ENCODE results near the gene LAGE3.

The LAGE3 gene

GRCh38 chrX:154481195-154481594 is 2.1 kb upstream of the LAGE3 start:
- H3K27ac Mint-ChIP-seq = no peak overlapping the region
- no peaks in the 10 kb centered on the region for H3K9me3 Mint-ChIP-seq
- no peak for DNase-seq
- no peaks in the 10 kb centered on the region for H3K27me3 Mint-ChIP-seq
- peaks cover 4 to 11% of the 10 kb centered on the region in 2 donors for H3K4me1 Mint-ChIP-seq (ENCODE audit: low read depth in 2 of 2)
- no peak overlapping the region for H3K4me3 Mint-ChIP-seq
- peaks cover 25% of the 10 kb centered on the region for H3K36me3 Mint-ChIP-seq (ENCODE audit: insufficient read depth)
- ATAC-seq (replicated peaks) = no peak

- Mint-ChIP-seq H3K4me1 (ENCODE audit: low read depth in 2 of 2) (peaks cover 4 to 10% of the 10 kb centered on the region in 2 donors), H3K4me3 (peak overlapping the region; percentile 75 to 82), H3K36me3 (ENCODE audit: insufficient read depth) (peaks cover 31% of the 10 kb centered on the region), H3K9me3 (no peaks in the 10 kb centered on the region), H3K27me3 (no peaks in the 10 kb centered on the region), H3K27ac (peak overlapping the region; percentile 86 to 95)
- ATAC-seq (replicated peaks) (no peak), DNase-seq (no peak)
Measured at GRCh38 chrX:154477891-154478477, 1.1 kb downstream of the LAGE3 start.

- no peak for ATAC-seq (replicated peaks)
- Mint-ChIP-seq H3K27me3 (no peaks in the 10 kb centered on the region), H3K4me1 (ENCODE audit: low read depth in 2 of 2) (peaks cover 4 to 10% of the 10 kb centered on the region in 2 donors), H3K27ac (no peak overlapping the region), H3K36me3 (ENCODE audit: insufficient read depth) (peaks cover 31% of the 10 kb centered on the region), H3K4me3 (no peak overlapping the region), H3K9me3 (no peaks in the 10 kb centered on the region)
- DNase-seq = no peak
Measured at GRCh38 chrX:154476821-154477220, 2.3 kb downstream of the LAGE3 start.

GRCh38 chrX:154473683-154474082 is 5.4 kb downstream of the LAGE3 start:
- H3K4me3 Mint-ChIP-seq = no peak overlapping the region
- H3K27ac Mint-ChIP-seq = peak overlapping the region in 1 of 2 donors; percentile 49
- no peak for ATAC-seq (replicated peaks)
- DNase-seq = no peak
- peaks cover 22% of the 10 kb centered on the region for H3K36me3 Mint-ChIP-seq (ENCODE audit: insufficient read depth)
- H3K9me3 Mint-ChIP-seq = no peaks in the 10 kb centered on the region
- no peaks in the 10 kb centered on the region for H3K27me3 Mint-ChIP-seq
- peaks cover 0 to 6% of the 10 kb centered on the region in 2 donors for H3K4me1 Mint-ChIP-seq (ENCODE audit: low read depth in 2 of 2)

GRCh38 chrX:154472685-154473632 is 6.1 kb downstream of the LAGE3 start:
- Mint-ChIP-seq H3K9me3 (no peaks in the 10 kb centered on the region), H3K4me3 (peak overlapping the region in 1 of 2 donors; percentile 44), H3K36me3 (ENCODE audit: insufficient read depth) (peaks cover 26% of the 10 kb centered on the region), H3K27ac (no peak overlapping the region), H3K4me1 (ENCODE audit: low read depth in 2 of 2) (peaks cover 0 to 3% of the 10 kb centered on the region in 2 donors), H3K27me3 (no peaks in the 10 kb centered on the region)
- ATAC-seq (replicated peaks) (no peak), DNase-seq (no peak)

- ATAC-seq (replicated peaks) = no peak
- Mint-ChIP-seq H3K4me1 (ENCODE audit: low read depth in 2 of 2) (peaks cover 0 to 3% of the 10 kb centered on the region in 2 donors), H3K36me3 (ENCODE audit: insufficient read depth) (peaks cover 27% of the 10 kb centered on the region), H3K27ac (no peak overlapping the region), H3K4me3 (no peak overlapping the region), H3K27me3 (no peaks in the 10 kb centered on the region), H3K9me3 (no peaks in the 10 kb centered on the region)
- no peak for DNase-seq
Measured at GRCh38 chrX:154471839-154472684, 7.0 kb downstream of the LAGE3 start.

GRCh38 chrX:154470914-154471568 is 8.0 kb downstream of the LAGE3 start:
- H3K27me3 Mint-ChIP-seq = no peaks in the 10 kb centered on the region
- DNase-seq (no peak), ATAC-seq (replicated peaks) (no peak)
- no peaks in the 10 kb centered on the region for H3K9me3 Mint-ChIP-seq
- peaks cover 31% of the 10 kb centered on the region for H3K36me3 Mint-ChIP-seq (ENCODE audit: insufficient read depth)
- H3K4me3 Mint-ChIP-seq = no peak overlapping the region
- peaks cover 0 to 3% of the 10 kb centered on the region in 2 donors for H3K4me1 Mint-ChIP-seq (ENCODE audit: low read depth in 2 of 2)
- no peak overlapping the region for H3K27ac Mint-ChIP-seq

GRCh38 chrX:154470434-154470833 is 8.6 kb downstream of the LAGE3 start:
- no peak for ATAC-seq (replicated peaks)
- Mint-ChIP-seq H3K9me3 (no peaks in the 10 kb centered on the region), H3K27ac (no peak overlapping the region), H3K36me3 (ENCODE audit: insufficient read depth) (peaks cover 34% of the 10 kb centered on the region), H3K4me1 (ENCODE audit: low read depth in 2 of 2) (peaks cover 0 to 3% of the 10 kb centered on the region in 2 donors), H3K4me3 (no peak overlapping the region), H3K27me3 (no peaks in the 10 kb centered on the region)
- no peak for DNase-seq

GRCh38 chrX:154469880-154470279 is 9.2 kb downstream of the LAGE3 start:
- H3K4me3 Mint-ChIP-seq = no peak overlapping the region
- peaks cover 35% of the 10 kb centered on the region for H3K36me3 Mint-ChIP-seq (ENCODE audit: insufficient read depth)
- no peak overlapping the region for H3K27ac Mint-ChIP-seq
- H3K27me3 Mint-ChIP-seq = no peaks in the 10 kb centered on the region
- no peaks in the 10 kb centered on the region for H3K9me3 Mint-ChIP-seq
- ATAC-seq (replicated peaks) = no peak
- DNase-seq = no peak
- H3K4me1 Mint-ChIP-seq (ENCODE audit: low read depth in 2 of 2) = peaks cover 0 to 3% of the 10 kb centered on the region in 2 donors

GRCh38 chrX:154469114-154469513 is 10.0 kb downstream of the LAGE3 start:
- H3K9me3 Mint-ChIP-seq = no peaks in the 10 kb centered on the region
- H3K4me1 Mint-ChIP-seq (ENCODE audit: low read depth in 2 of 2) = peaks cover 0 to 3% of the 10 kb centered on the region in 2 donors
- DNase-seq = no peak
- H3K36me3 Mint-ChIP-seq (ENCODE audit: insufficient read depth) = peaks cover 36% of the 10 kb centered on the region
- H3K27me3 Mint-ChIP-seq = no peaks in the 10 kb centered on the region
- H3K4me3 Mint-ChIP-seq = no peak overlapping the region
- no peak for ATAC-seq (replicated peaks)
- no peak overlapping the region for H3K27ac Mint-ChIP-seq

GRCh38 chrX:154468217-154468616 is 10.9 kb downstream of the LAGE3 start:
- H3K36me3 Mint-ChIP-seq (ENCODE audit: insufficient read depth) = peaks cover 30% of the 10 kb centered on the region
- no peaks in the 10 kb centered on the region for H3K27me3 Mint-ChIP-seq
- DNase-seq (no peak), ATAC-seq (replicated peaks) (no peak)
- H3K27ac Mint-ChIP-seq = no peak overlapping the region
- H3K9me3 Mint-ChIP-seq = no peaks in the 10 kb centered on the region
- H3K4me1 Mint-ChIP-seq (ENCODE audit: low read depth in 2 of 2) = peaks cover 0 to under 1% of the 10 kb centered on the region in 2 donors
- H3K4me3 Mint-ChIP-seq = no peak overlapping the region

GRCh38 chrX:154467556-154467955 is 11.5 kb downstream of the LAGE3 start:
- H3K9me3 Mint-ChIP-seq = no peaks in the 10 kb centered on the region
- ATAC-seq (replicated peaks) (no peak), DNase-seq (no peak)
- no peaks in the 10 kb centered on the region for H3K27me3 Mint-ChIP-seq
- peaks cover 0 to 3% of the 10 kb centered on the region in 2 donors for H3K4me1 Mint-ChIP-seq (ENCODE audit: low read depth in 2 of 2)
- H3K27ac Mint-ChIP-seq = no peak overlapping the region
- H3K36me3 Mint-ChIP-seq (ENCODE audit: insufficient read depth) = peaks cover 36% of the 10 kb centered on the region
- H3K4me3 Mint-ChIP-seq = no peak overlapping the region

GRCh38 chrX:154466907-154467306 is 12.2 kb downstream of the LAGE3 start:
- Mint-ChIP-seq H3K27me3 (no peaks in the 10 kb centered on the region), H3K36me3 (ENCODE audit: insufficient read depth) (peaks cover 38% of the 10 kb centered on the region), H3K9me3 (no peaks in the 10 kb centered on the region), H3K4me3 (no peak overlapping the region), H3K27ac (no peak overlapping the region), H3K4me1 (ENCODE audit: low read depth in 2 of 2) (peaks cover 0 to 3% of the 10 kb centered on the region in 2 donors)
- DNase-seq = no peak
- no peak for ATAC-seq (replicated peaks)

Measured in effector memory CD8-positive, alpha-beta T cell (primary cell).